ENCODE data around the gene C1QTNF5.

DNA sequence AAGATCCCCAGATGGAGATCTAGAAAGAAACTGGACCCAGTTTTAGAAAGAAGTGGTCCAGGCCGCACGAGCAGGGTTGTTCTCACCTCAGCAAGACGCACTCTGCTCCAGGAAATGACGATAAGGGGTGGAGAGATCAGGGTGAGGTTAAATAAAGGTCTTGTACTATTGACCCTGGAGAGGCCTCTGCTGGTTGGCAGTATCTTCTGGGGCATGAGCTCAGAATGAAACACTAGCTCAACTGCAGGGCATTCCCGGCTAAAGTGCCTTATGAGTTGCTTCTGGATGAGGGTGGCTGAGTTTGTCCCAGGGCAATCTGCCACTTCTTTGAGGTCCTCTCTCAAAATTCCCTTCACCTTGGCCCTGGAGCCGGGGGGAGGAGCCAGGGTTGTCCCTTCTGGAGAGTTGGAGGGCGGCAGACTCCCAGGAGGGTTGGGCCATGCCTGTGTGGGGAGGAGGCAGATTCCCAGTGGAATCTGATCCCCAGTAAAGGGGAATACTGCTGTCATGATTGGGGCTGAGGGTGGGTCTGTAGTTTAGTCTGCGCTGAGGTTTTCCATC is 29.9 kb upstream of the C1QTNF5 start:
- TF ChIP-seq EZH2phosphoT487 (IDR thresholded peaks at IDR 0.05; ENCODE audit: borderline replicate concordance) (no peak), ZNF274 (IDR thresholded peaks at IDR 0.05; ENCODE audit: low read depth, low read length) (no peak), EZH2 (IDR thresholded peaks at IDR 0.05) (no peak), SIN3A (IDR thresholded peaks at IDR 0.05; ENCODE audit: low read depth) (no peak), POLR2A (IDR thresholded peaks at IDR 0.05; ENCODE audit: borderline replicate concordance, extremely low read depth, insufficient read depth, insufficient read length) (no peak), TCF7L2 (IDR thresholded peaks at IDR 0.05; ENCODE audit: borderline replicate concordance, extremely low read depth, insufficient read depth, insufficient read length) (no peak), ZFX (IDR thresholded peaks at IDR 0.05) (no peak), YY1 (IDR thresholded peaks at IDR 0.05; ENCODE audit: extremely low read depth, insufficient replicate concordance, low read depth, low read length) (no peak)
- TF ChIP-seq, protein P1, sequence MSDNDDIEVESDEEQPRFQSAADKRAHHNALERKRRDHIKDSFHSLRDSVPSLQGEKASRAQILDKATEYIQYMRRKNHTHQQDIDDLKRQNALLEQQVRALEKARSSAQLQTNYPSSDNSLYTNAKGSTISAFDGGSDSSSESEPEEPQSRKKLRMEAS (IDR thresholded peaks at IDR 0.05) = no peak
- TF ChIP-seq, protein P2, sequence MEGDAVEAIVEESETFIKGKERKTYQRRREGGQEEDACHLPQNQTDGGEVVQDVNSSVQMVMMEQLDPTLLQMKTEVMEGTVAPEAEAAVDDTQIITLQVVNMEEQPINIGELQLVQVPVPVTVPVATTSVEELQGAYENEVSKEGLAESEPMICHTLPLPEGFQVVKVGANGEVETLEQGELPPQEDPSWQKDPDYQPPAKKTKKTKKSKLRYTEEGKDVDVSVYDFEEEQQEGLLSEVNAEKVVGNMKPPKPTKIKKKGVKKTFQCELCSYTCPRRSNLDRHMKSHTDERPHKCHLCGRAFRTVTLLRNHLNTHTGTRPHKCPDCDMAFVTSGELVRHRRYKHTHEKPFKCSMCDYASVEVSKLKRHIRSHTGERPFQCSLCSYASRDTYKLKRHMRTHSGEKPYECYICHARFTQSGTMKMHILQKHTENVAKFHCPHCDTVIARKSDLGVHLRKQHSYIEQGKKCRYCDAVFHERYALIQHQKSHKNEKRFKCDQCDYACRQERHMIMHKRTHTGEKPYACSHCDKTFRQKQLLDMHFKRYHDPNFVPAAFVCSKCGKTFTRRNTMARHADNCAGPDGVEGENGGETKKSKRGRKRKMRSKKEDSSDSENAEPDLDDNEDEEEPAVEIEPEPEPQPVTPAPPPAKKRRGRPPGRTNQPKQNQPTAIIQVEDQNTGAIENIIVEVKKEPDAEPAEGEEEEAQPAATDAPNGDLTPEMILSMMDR (IDR thresholded peaks at IDR 0.05 in 2 of 3, conservative IDR thresholded peaks at IDR 0.05 in 1 of 3; ENCODE audit: borderline replicate concordance in 1 of 3, insufficient read depth in 1 of 3, low read depth in 2 of 3, low read length in 2 of 3) = no peak
